A549 (cell line): Measurements from ENCODE around the gene PCARE. TPM values are rescaled to one million over a fixed set of nuclear protein-coding genes. Genes with fewer than 3 reads are reported as not detected.

ENCODE experiments used
- ATAC-seq, 2 experiments: fragments of 200-7000 bp in 1 of 2; fragments of >200 bp in 1 of 2; cut with Nextera tagmentation in 1 of 2; cut with Tn5 transposase in 1 of 2; 3 replicates each; pipeline versions ENCODE4 v1.8.0 to v1.9.1; 2018 to 2020; ENCODE audit warnings: mild to moderate bottlenecking in 1 of 2, moderate library complexity in 1 of 2
- CTCF ChIA-PET: fragments of 300-600 bp; sonication (Branson Sonifier 250); formaldehyde crosslinking; extraction: SDS; loops from one replicate; lab custom pipeline; 2021; ENCODE audit warnings: antibody characterized with exemption, inconsistent platforms; lab: Yijun Ruan, JAX
- POLR2A ChIA-PET: fragments of 350-600 bp; formaldehyde crosslinking; extraction: SDS; loops from one replicate; lab custom pipeline; 2021; ENCODE audit warnings: antibody characterized with exemption, inconsistent platforms; lab: Yijun Ruan, JAX
- DNase-seq, 2 experiments: peaks; one replicate each; pipeline versions ENCODE4 v3.0.0 to v3.0.0-alpha.2; 2011 to 2016; ENCODE audit warnings: low read depth in 1 of 2, low spot score in 1 of 2
- FAIRE-seq: peaks from 2 replicates; lab custom pipeline; 2011; peaks lifted over from hg19 to GRCh38; lab: Jason Lieb, UNC
- H3K27ac ChIP-seq, 2 experiments: fragments of >200 bp; sonication (Bioruptor Twin); formaldehyde crosslinking; 3 replicates each; pipeline ENCODE4 v1.5.1; 2016 to 2017
- H3K4me1 ChIP-seq: fragments of >200 bp; sonication (Bioruptor Twin); formaldehyde crosslinking; 3 replicates; pipeline ENCODE4 v1.6.1; 2016
- H3K4me2 ChIP-seq: fragments of >200 bp; sonication (Bioruptor Twin); formaldehyde crosslinking; 3 replicates; pipeline ENCODE4 v1.6.1; 2016
- H3K4me3 ChIP-seq: fragments of >200 bp; sonication (Bioruptor Twin); formaldehyde crosslinking; 3 replicates; pipeline ENCODE4 v1.5.1; 2016
- H3K9me3 ChIP-seq: fragments of >200 bp; sonication (Bioruptor Twin); formaldehyde crosslinking; 3 replicates; pipeline ENCODE4 v1.6.1; 2016
- ATOH8 ChIP-seq: fragments of 250-450 bp; sonication (Bioruptor Pico); IDR thresholded peaks from 2 replicates; pipeline ENCODE4 v1.5.0; 2020; ENCODE audit warnings: low read depth, mild to moderate bottlenecking, moderate library complexity
- BCL3 ChIP-seq: fragments of >200 bp; sonication (Bioruptor Twin); formaldehyde crosslinking; IDR thresholded peaks from 3 replicates; pipeline ENCODE4 v1.6.1; 2016
- CBX2 ChIP-seq: fragments of 200-600 bp; sonication (generic); IDR thresholded peaks from 2 replicates; pipeline ENCODE4 v1.6.1; 2016; ENCODE audit warnings: low read depth, mild to moderate bottlenecking, borderline replicate concordance
- CEBPB ChIP-seq, 2 experiments: fragments of >200 bp in 1 of 2; sonication (Bioruptor Twin) in 1 of 2; formaldehyde crosslinking in 1 of 2; IDR thresholded peaks; 2 replicates each; pipeline ENCODE4 v1.6.1; 2012 to 2016
- CTCF ChIP-seq: fragments of >200 bp; sonication (Bioruptor Twin); formaldehyde crosslinking; IDR thresholded peaks from 3 replicates; pipeline ENCODE4 v1.5.1; 2016
- EHF ChIP-seq: fragments of 250-450 bp; sonication (Bioruptor Pico); IDR thresholded peaks from 2 replicates; pipeline ENCODE4 v1.5.0; 2020; ENCODE audit warnings: mild to moderate bottlenecking
- EHMT2 ChIP-seq: fragments of 200-600 bp; sonication (generic); IDR thresholded peaks from 2 replicates; pipeline ENCODE4 v1.6.1; 2016; ENCODE audit warnings: antibody characterized with exemption, low read depth, mild to moderate bottlenecking, moderate library complexity
- EP300 ChIP-seq, 2 experiments: fragments of >200 bp; sonication (Bioruptor Twin); formaldehyde crosslinking; IDR thresholded peaks; 2 replicates in 1 of 2; 3 replicates in 1 of 2; pipeline ENCODE4 v1.6.1; 2016 to 2017
- FOSB ChIP-seq: fragments of 250-450 bp; sonication (Bioruptor Pico); IDR thresholded peaks from 2 replicates; pipeline ENCODE4 v1.5.0; 2020; ENCODE audit warnings: mild to moderate bottlenecking, moderate library complexity
- FOXS1 ChIP-seq: fragments of 250-450 bp; sonication (Bioruptor Pico); IDR thresholded peaks from 2 replicates; pipeline ENCODE4 v1.5.0; 2020; ENCODE audit warnings: mild to moderate bottlenecking, moderate library complexity
- HES2 ChIP-seq: fragments of >200 bp; sonication (Bioruptor Twin); formaldehyde crosslinking; IDR thresholded peaks from 2 replicates; pipeline ENCODE4 v1.6.1; 2016
- HMGXB4 ChIP-seq: fragments of 250-450 bp; sonication (Bioruptor Pico); IDR thresholded peaks from 2 replicates; pipeline ENCODE4 v1.5.0; 2021; ENCODE audit warnings: mild to moderate bottlenecking, moderate library complexity, borderline replicate concordance
- HOXA7 ChIP-seq: fragments of 250-450 bp; sonication (Bioruptor Pico); IDR thresholded peaks from 2 replicates; pipeline ENCODE4 v1.5.0; 2020; ENCODE audit warnings: mild to moderate bottlenecking, moderate library complexity
- HOXB13 ChIP-seq: fragments of 250-450 bp; sonication (Bioruptor Pico); IDR thresholded peaks from 2 replicates; pipeline ENCODE4 v1.5.0; 2020; ENCODE audit warnings: low read depth, mild to moderate bottlenecking, moderate library complexity
- JUN ChIP-seq, 2 experiments: fragments of >200 bp; sonication (Bioruptor Twin); formaldehyde crosslinking; IDR thresholded peaks; 2 replicates in 1 of 2; 3 replicates in 1 of 2; pipeline ENCODE4 v1.6.1; 2016 to 2017
- MYC ChIP-seq: IDR thresholded peaks from 2 replicates; pipeline ENCODE4 v1.6.1; 2012; ENCODE audit warnings: mild to moderate bottlenecking, inconsistent platforms, low read length, improper control_type of control experiment, borderline replicate concordance
- NFE2L2 ChIP-seq: fragments of 150-350 bp; conservative IDR thresholded peaks from 2 replicates; pipeline ENCODE4 v1.6.1; 2014; ENCODE audit warnings: low read length
- NPAS2 ChIP-seq: fragments of 250-450 bp; sonication (Bioruptor Pico); IDR thresholded peaks from 2 replicates; pipeline ENCODE4 v1.8.0; 2022; ENCODE audit warnings: mild to moderate bottlenecking, moderate library complexity, borderline replicate concordance
- PHF8 ChIP-seq: fragments of 200-600 bp; sonication (generic); IDR thresholded peaks from 2 replicates; pipeline ENCODE4 v1.6.1; 2016; ENCODE audit warnings: low read depth, mild to moderate bottlenecking, antibody characterized with exemption, moderate library complexity, borderline replicate concordance
- RAD21 ChIP-seq, 2 experiments: fragments of >200 bp in 1 of 2; sonication (Bioruptor Twin) in 1 of 2; formaldehyde crosslinking in 1 of 2; IDR thresholded peaks in 1 of 2; conservative IDR thresholded peaks in 1 of 2; 2 replicates in 1 of 2; 3 replicates in 1 of 2; pipeline ENCODE4 v1.6.1; 2012 to 2018; ENCODE audit warnings: inconsistent platforms in 1 of 2
- REST ChIP-seq: fragments of 200-600 bp; sonication (generic); IDR thresholded peaks from 2 replicates; pipeline ENCODE4 v1.6.1; 2016; ENCODE audit warnings: antibody characterized with exemption, mild to moderate bottlenecking, moderate library complexity
- RNF2 ChIP-seq: fragments of 200-600 bp; sonication (generic); IDR thresholded peaks from 2 replicates; pipeline ENCODE4 v1.6.1; 2016; ENCODE audit warnings: low read depth, mild to moderate bottlenecking, antibody characterized with exemption, moderate library complexity, borderline replicate concordance
- SMC3 ChIP-seq: fragments of >200 bp; sonication (Bioruptor Twin); formaldehyde crosslinking; IDR thresholded peaks from 3 replicates; pipeline ENCODE4 v1.6.1; 2018; ENCODE audit warnings: inconsistent platforms
- SREBF2 ChIP-seq: fragments of 450-650 bp; IDR thresholded peaks from 2 replicates; pipeline ENCODE4 v1.6.1; 2014; ENCODE audit warnings: mild to moderate bottlenecking, moderate library complexity
- TFCP2L1 ChIP-seq: fragments of 250-450 bp; sonication (Bioruptor Pico); IDR thresholded peaks from 2 replicates; pipeline ENCODE4 v1.5.0; 2021; ENCODE audit warnings: mild to moderate bottlenecking
- USF2 ChIP-seq: fragments of 450-650 bp; IDR thresholded peaks from 2 replicates; pipeline ENCODE4 v1.6.1; 2014; ENCODE audit warnings: antibody characterized with exemption
- ZSCAN20 ChIP-seq: fragments of 250-450 bp; sonication (Bioruptor Pico); IDR thresholded peaks from 2 replicates; pipeline ENCODE4 v1.8.0; 2022; ENCODE audit warnings: mild to moderate bottlenecking, moderate library complexity
- whole genome bisulfite sequencing: methylation state at CpG from one replicate; pipeline ENCODE4 v1.1.6; 2017; ENCODE audit errors: missing lambda C conversion rate; 5-methylcytosine and 5-hydroxymethylcytosine counted together
- polyA plus RNA-seq, 4 experiments: library from polyadenylated mRNA; depleted of rRNA in 3 of 4; stranded (reverse); fragments of >200 nt; fragmentation: RNase III in 1 of 4; extraction: RNeasy Plus Mini Kit Qiagen cat#74134 plus additional on column Dnase treatment in 1 of 4; gene quantifications; 2 replicates in 3 of 4; 3 replicates in 1 of 4; pipeline ENCODE4 v1.2.3, GENCODE V29; 2011 to 2017

PCARE gene
- polyA plus RNA-seq, 2 of the 4 experiments (the other 2 are of a cell fraction) = not detected

GRCh38 chr2:29105375-29105774, 31.1 kb upstream of the PCARE start:
- 31% methylated on average over 2 of the region's 2 CpGs for WGBS
- Histone ChIP-seq H3K9me3 (no peaks in the 10 kb centered on the region), H3K4me3 (no peak overlapping the region), H3K4me2 (no peak overlapping the region), H3K27ac (peak overlapping the region; percentile 38 to 70), H3K4me1 (peaks cover 42% of the 10 kb centered on the region)
- ChIA-PET POLR2A (interaction anchor here (4.2 kb wide), 1 partner anchor 12 kb away, joined by 24 read pairs; no protein-coding TSS in a partner anchor), CTCF (interaction anchor here (0.6 to 5.2 kb wide), 10 partner anchors 10 to 174 kb away, joined by 3 to 36 read pairs (median 3); partner anchors contain the start of gene CLIP4)
- DNase-seq (peak in 1 of 2 experiments; percentile 46), ATAC-seq (peak; percentile 40 to 70; a peak in 4 of 6 replicates), FAIRE-seq (no peak)
- no peak for TF ChIP-seq NPAS2 (CRISPR knock-in tag)
- TF ChIP-seq RNF2 = no peak
- TF ChIP-seq CTCF = peak; percentile 27; the same call in 2 of the 3 replicates
- no peak for TF ChIP-seq ZSCAN20 (CRISPR knock-in tag)
- no peak for TF ChIP-seq SREBF2
- TF ChIP-seq RAD21 (conservative IDR thresholded peaks at IDR 0.05 in 1 of 2, IDR thresholded peaks at IDR 0.05 in 1 of 2) = peak; percentile 42 to 53; a peak in 4 of 5 replicates
- TF ChIP-seq FOXS1 = no peak
- TF ChIP-seq BCL3 = no peak
- TF ChIP-seq HOXA7 (CRISPR knock-in tag) = no peak
- no peak for TF ChIP-seq ATOH8 (CRISPR knock-in tag)
- no peak for TF ChIP-seq MYC
- TF ChIP-seq HOXB13 (CRISPR knock-in tag) = no peak
- no peak for TF ChIP-seq CBX2
- TF ChIP-seq REST = no peak
- TF ChIP-seq SMC3 = peak; percentile 40; the same call in 2 of the 3 replicates
- no peak for TF ChIP-seq EHMT2
- TF ChIP-seq FOSB (CRISPR knock-in tag) = no peak
- TF ChIP-seq EP300 (IDR thresholded peaks at IDR 0.05) = no peak
- TF ChIP-seq CEBPB (IDR thresholded peaks at IDR 0.05) = no peak
- no peak for TF ChIP-seq PHF8
- TF ChIP-seq JUN (IDR thresholded peaks at IDR 0.05) = no peak
- TF ChIP-seq HMGXB4 (CRISPR knock-in tag) = no peak
- TF ChIP-seq EHF (CRISPR knock-in tag) = no peak
- no peak for TF ChIP-seq NFE2L2
- TF ChIP-seq USF2 = no peak
- no peak for TF ChIP-seq TFCP2L1
- TF ChIP-seq HES2 = no peak
- TF ChIP-seq, all 56 proteins: peak for 3
